ENCODE results near the gene TMEM176A.
"Not testable (repeated sequence)": the region's sequence is repeated elsewhere in the genome, so short reads cannot be mapped to it uniquely, and the experiment has no call there.

Gene TMEM176A

GRCh38 chr7:150800581-150801241 is at the start of gene TMEM176A:
Gene TMEM176A, plus strand, starts transcription at chr7:150800769. Its CDS starts 782 bp downstream, at chr7:150801551.
- no peak for DNase-seq

GRCh38 chr7:150751702-150752101 is 48.9 kb upstream of the TMEM176A start:
- DNase-seq = no peak

GRCh38 chr7:150753239-150753638 is 47.3 kb upstream of the TMEM176A start:
- no peak for DNase-seq

GRCh38 chr7:150753826-150754603 is 46.6 kb upstream of the TMEM176A start:
- DNase-seq = no peak

GRCh38 chr7:150754951-150755350 is 45.6 kb upstream of the TMEM176A start:
- DNase-seq = no peak

GRCh38 chr7:150755473-150756099 is 45.0 kb upstream of the TMEM176A start:
- DNase-seq = no peak

- DNase-seq = no peak
These were observed 44.4 kb upstream of the TMEM176A start for GRCh38 chr7:150756166-150756565.

GRCh38 chr7:150756858-150757257 is 43.7 kb upstream of the TMEM176A start:
- DNase-seq = peak in 1 of 2 donors; percentile 29

- no peak for DNase-seq
These were observed 41.1 kb upstream of the TMEM176A start for GRCh38 chr7:150759479-150759878.

- no peak for DNase-seq
These were observed 34.2 kb upstream of the TMEM176A start for GRCh38 chr7:150766334-150766709.

GRCh38 chr7:150769768-150770167 is 30.8 kb upstream of the TMEM176A start:
- DNase-seq = no peak

GRCh38 chr7:150774131-150774530 is 26.4 kb upstream of the TMEM176A start:
- not testable (repeated sequence) for DNase-seq

GRCh38 chr7:150778014-150778737 is 22.4 kb upstream of the TMEM176A start:
- no peak for DNase-seq

- peak; percentile 67 to 69 for DNase-seq
These were observed 21.7 kb upstream of the TMEM176A start for GRCh38 chr7:150778738-150779301.

- DNase-seq = no peak
These were observed 20.3 kb upstream of the TMEM176A start for GRCh38 chr7:150780292-150780691.

GRCh38 chr7:150781103-150781502 is 19.5 kb upstream of the TMEM176A start:
- DNase-seq = no peak

GRCh38 chr7:150781961-150782360 is 18.6 kb upstream of the TMEM176A start:
- DNase-seq = no peak

- no peak for DNase-seq
These were observed 16.3 kb upstream of the TMEM176A start for GRCh38 chr7:150784120-150784736.

GRCh38 chr7:150784954-150785353 is 15.6 kb upstream of the TMEM176A start:
- DNase-seq = no peak

GRCh38 chr7:150787321-150788281 is 13.0 kb upstream of the TMEM176A start:
- peak; percentile 17 to 18 for DNase-seq
